ENCODE results near the gene PTN.

DNA sequence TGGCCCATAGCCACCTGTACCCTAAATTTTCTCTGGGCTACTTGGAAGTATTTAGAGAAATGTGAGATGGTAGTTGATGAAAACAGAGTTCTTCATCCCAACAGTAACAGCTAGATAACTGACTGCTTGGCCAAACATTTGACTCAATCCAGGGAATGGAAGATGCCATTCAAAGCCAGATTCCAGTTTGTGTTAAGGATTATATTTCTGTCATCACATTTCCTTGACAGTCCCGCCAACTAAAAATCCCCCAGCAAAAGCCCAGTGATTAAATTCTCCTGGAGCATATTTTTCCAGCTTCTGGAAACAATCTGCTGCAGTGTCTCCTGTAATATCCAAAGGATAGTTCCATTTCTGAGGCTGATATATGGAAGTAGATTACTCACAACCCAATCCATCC, 45.4 kb upstream of the PTN start:
- TF ChIP-seq EZH2 (IDR thresholded peaks at IDR 0.05): no peak
- TF ChIP-seq, protein P1, sequence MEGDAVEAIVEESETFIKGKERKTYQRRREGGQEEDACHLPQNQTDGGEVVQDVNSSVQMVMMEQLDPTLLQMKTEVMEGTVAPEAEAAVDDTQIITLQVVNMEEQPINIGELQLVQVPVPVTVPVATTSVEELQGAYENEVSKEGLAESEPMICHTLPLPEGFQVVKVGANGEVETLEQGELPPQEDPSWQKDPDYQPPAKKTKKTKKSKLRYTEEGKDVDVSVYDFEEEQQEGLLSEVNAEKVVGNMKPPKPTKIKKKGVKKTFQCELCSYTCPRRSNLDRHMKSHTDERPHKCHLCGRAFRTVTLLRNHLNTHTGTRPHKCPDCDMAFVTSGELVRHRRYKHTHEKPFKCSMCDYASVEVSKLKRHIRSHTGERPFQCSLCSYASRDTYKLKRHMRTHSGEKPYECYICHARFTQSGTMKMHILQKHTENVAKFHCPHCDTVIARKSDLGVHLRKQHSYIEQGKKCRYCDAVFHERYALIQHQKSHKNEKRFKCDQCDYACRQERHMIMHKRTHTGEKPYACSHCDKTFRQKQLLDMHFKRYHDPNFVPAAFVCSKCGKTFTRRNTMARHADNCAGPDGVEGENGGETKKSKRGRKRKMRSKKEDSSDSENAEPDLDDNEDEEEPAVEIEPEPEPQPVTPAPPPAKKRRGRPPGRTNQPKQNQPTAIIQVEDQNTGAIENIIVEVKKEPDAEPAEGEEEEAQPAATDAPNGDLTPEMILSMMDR (IDR thresholded peaks at IDR 0.05): no peak
